T-helper 9 cell (primary cell): ENCODE results near the gene PTPRN2.
"Not testable (repeated sequence)": the region's sequence is repeated elsewhere in the genome, so short reads cannot be mapped to it uniquely, and the experiment has no call there.

Experiments
- DNase-seq: peaks from one replicate; pipeline ENCODE4 v3.0.0-alpha.2; 2020

The PTPRN2 gene

GRCh38 chr7:158055726-158056510, 531.7 kb downstream of the PTPRN2 start:
- DNase-seq: no peak

GRCh38 chr7:158054611-158055010, 533.0 kb downstream of the PTPRN2 start:
- DNase-seq: no peak

- DNase-seq: no peak
Observed at GRCh38 chr7:158054081-158054480, 533.5 kb downstream of the PTPRN2 start.

- no peak for DNase-seq
Observed at GRCh38 chr7:158053183-158053915, 534.3 kb downstream of the PTPRN2 start.

GRCh38 chr7:158052381-158053060, 535.1 kb downstream of the PTPRN2 start:
- DNase-seq: no peak

GRCh38 chr7:158051776-158052175, 535.8 kb downstream of the PTPRN2 start:
- DNase-seq: no peak

- DNase-seq: no peak
Observed at GRCh38 chr7:158050978-158051651, 536.5 kb downstream of the PTPRN2 start.

GRCh38 chr7:158050441-158050977, 537.1 kb downstream of the PTPRN2 start:
- no peak for DNase-seq

GRCh38 chr7:158049271-158049670, 538.4 kb downstream of the PTPRN2 start:
- no peak for DNase-seq

- DNase-seq: no peak
Observed at GRCh38 chr7:158048569-158048968, 539.1 kb downstream of the PTPRN2 start.

- DNase-seq: no peak
Observed at GRCh38 chr7:158047391-158048059, 540.1 kb downstream of the PTPRN2 start.

GRCh38 chr7:158046246-158046645, 541.4 kb downstream of the PTPRN2 start:
- DNase-seq: not testable (repeated sequence)

- no peak for DNase-seq
Observed at GRCh38 chr7:158044482-158044823, 543.2 kb downstream of the PTPRN2 start.

- no peak for DNase-seq
Observed at GRCh38 chr7:158043551-158044481, 543.8 kb downstream of the PTPRN2 start.

GRCh38 chr7:158042156-158042880, 545.3 kb downstream of the PTPRN2 start:
- DNase-seq: no peak

- DNase-seq: no peak
Observed at GRCh38 chr7:158040199-158040598, 547.4 kb downstream of the PTPRN2 start.

- DNase-seq: no peak
Observed at GRCh38 chr7:158039270-158039669, 548.4 kb downstream of the PTPRN2 start.

GRCh38 chr7:158037211-158037610, 550.4 kb downstream of the PTPRN2 start:
- DNase-seq: no peak

- DNase-seq: no peak
Observed at GRCh38 chr7:158035343-158035742, 552.3 kb downstream of the PTPRN2 start.

- DNase-seq: no peak
Observed at GRCh38 chr7:158034571-158034970, 553.1 kb downstream of the PTPRN2 start.
